BJ (cell line): ENCODE data around the gene DHCR24. TPM values are rescaled to one million over a fixed set of nuclear protein-coding genes. Genes with fewer than 3 reads are reported as not detected.

Experiments used
- CTCF ChIA-PET: fragments of 350-600 bp; formaldehyde crosslinking; extraction: SDS; loops from one replicate; lab custom pipeline; 2021; ENCODE audit warnings: antibody characterized with exemption, inconsistent platforms; lab: Yijun Ruan, JAX
- POLR2A ChIA-PET: fragments of 300-600 bp; sonication (Branson Sonifier 250); formaldehyde crosslinking; extraction: SDS; loops from one replicate; lab custom pipeline; 2021; ENCODE audit warnings: antibody characterized with exemption; lab: Charles Lee
- DNase-seq: peaks from one replicate; pipeline ENCODE4 v3.0.0-alpha.2; 2011; ENCODE audit warnings: low read depth
- H3K27me3 ChIP-seq: 2 replicates; pipeline ENCODE4 v1.6.0; 2011; ENCODE audit warnings: low read length; ENCODE audit not compliant: control insufficient read depth, insufficient read depth
- H3K36me3 ChIP-seq: 2 replicates; pipeline ENCODE4 v1.5.1; 2011; ENCODE audit warnings: low read length; ENCODE audit not compliant: control insufficient read depth, insufficient read depth
- H3K4me3 ChIP-seq: 2 replicates; pipeline ENCODE4 v1.5.1; 2011; ENCODE audit warnings: low read depth, mild to moderate bottlenecking, control low read depth, low read length
- polyA plus RNA-seq: library from polyadenylated mRNA; depleted of rRNA; stranded (reverse); fragments of >200 nt; gene quantifications from 2 replicates; pipeline ENCODE4 v1.2.3, GENCODE V29; 2011; rRNA removed
- TF ChIP-seq, protein P1 (sequence below): IDR thresholded peaks from 2 replicates; pipeline ENCODE4 v1.5.1; 2011; ENCODE audit warnings: low read depth, mild to moderate bottlenecking, control low read depth, inconsistent platforms, low read length, moderate library complexity; ENCODE audit not compliant: insufficient read depth

The DHCR24 gene
- polyA plus RNA-seq, 1 experiment: 75.0 TPM

DNA sequence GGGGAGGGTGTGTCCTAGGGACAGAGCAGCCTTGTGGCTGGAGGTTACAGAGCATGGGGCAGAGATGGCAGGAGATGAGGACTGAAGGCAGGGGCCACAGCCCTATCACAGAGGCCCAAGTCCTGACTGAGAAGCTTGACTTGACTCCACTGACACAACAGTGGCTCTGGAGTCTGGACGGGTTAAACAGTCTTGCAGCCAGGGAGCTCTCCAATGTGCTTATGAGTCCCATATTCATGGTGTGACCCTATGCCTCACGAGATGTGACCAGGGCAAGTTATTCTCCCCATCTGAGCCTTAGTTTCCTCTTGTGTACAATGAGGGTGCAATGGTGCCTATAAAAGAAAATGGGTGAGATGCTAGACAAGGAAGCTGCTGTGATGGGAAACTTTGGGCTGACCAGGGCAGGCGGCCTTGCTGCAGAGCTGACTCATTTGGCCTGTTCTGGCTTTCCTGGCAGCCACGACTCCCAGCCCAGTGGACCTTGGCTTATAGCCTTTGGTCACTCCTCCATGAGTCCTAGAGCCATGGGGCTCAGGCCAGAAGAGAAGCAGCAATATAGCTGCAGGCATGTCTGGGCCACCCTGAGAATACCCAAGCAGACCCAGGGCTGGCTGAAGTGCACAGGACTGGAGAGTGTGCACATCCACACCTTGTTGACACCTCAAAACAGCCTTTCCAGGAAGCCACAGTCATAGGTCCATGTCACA, 83.1 kb downstream of the DHCR24 start:
- TF ChIP-seq, protein P1, sequence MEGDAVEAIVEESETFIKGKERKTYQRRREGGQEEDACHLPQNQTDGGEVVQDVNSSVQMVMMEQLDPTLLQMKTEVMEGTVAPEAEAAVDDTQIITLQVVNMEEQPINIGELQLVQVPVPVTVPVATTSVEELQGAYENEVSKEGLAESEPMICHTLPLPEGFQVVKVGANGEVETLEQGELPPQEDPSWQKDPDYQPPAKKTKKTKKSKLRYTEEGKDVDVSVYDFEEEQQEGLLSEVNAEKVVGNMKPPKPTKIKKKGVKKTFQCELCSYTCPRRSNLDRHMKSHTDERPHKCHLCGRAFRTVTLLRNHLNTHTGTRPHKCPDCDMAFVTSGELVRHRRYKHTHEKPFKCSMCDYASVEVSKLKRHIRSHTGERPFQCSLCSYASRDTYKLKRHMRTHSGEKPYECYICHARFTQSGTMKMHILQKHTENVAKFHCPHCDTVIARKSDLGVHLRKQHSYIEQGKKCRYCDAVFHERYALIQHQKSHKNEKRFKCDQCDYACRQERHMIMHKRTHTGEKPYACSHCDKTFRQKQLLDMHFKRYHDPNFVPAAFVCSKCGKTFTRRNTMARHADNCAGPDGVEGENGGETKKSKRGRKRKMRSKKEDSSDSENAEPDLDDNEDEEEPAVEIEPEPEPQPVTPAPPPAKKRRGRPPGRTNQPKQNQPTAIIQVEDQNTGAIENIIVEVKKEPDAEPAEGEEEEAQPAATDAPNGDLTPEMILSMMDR: no peak
- Histone ChIP-seq H3K36me3 (no peaks in the 10 kb centered on the region), H3K27me3 (peaks cover 25% of the 10 kb centered on the region), H3K4me3 (no peak overlapping the region)
- POLR2A ChIA-PET: no interaction called here
- DNase-seq: no peak
- CTCF ChIA-PET: interaction anchor here (1.5 to 2.0 kb wide), 3 partner anchors 7 to 218 kb away, joined by 4 to 6 read pairs (median 4); no protein-coding TSS in a partner anchor

DNA sequence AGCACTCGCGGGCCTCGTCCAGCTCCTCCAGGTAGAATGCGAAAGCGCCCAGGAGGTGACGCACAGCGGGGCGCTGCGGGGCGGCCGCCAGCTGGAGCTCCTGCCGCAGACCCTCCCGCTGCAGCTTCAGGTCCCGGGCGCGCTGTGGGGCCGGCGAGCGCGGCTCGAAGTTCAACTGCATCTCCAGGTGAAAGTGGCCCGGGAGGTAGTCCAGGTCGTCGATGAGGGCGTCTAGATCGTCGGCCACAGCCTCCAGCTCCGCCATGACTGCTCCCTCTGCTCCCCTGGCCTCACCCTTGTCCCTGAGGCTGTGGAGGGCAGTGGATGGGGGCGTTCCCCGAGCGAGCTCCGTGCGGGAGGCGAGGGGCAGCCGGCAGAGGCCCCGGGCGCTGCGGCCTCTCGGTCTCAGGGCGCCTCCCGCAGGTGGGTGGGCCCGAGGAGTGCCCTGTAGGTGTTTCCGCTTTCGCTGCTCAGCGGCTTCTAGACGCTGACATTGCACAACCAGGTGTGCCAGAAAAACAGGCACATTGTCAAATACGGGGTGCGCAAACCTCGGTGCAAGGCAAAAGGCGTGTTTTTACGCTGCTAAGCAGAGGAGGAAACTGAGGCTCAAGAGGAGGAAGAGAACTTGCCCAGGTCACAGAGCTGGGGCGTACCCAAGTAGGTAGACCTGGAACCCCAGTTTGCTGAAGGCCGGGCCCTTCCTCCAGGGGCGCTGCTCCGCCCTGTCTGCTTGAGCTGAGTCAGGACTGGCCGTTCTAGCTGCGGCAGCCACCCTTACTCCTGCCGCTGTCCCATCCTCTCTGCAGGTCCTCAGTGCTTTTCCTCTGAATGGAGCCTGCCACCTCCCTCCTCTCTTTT, 85.9 kb downstream of the DHCR24 start, which contains the start of gene TTC22:
TTC22 (minus strand) TSS at position 425 of the 861 bp plus-strand sequence; CDS start at position 265, 160 bp downstream.
- CTCF ChIA-PET: interaction anchor here (0.5 to 2.5 kb wide), 8 partner anchors 8 to 144 kb away, joined by 3 to 12 read pairs (median 3); no protein-coding TSS in a partner anchor
- no peak for DNase-seq
- TF ChIP-seq, protein P1: peak; percentile 48

DNA sequence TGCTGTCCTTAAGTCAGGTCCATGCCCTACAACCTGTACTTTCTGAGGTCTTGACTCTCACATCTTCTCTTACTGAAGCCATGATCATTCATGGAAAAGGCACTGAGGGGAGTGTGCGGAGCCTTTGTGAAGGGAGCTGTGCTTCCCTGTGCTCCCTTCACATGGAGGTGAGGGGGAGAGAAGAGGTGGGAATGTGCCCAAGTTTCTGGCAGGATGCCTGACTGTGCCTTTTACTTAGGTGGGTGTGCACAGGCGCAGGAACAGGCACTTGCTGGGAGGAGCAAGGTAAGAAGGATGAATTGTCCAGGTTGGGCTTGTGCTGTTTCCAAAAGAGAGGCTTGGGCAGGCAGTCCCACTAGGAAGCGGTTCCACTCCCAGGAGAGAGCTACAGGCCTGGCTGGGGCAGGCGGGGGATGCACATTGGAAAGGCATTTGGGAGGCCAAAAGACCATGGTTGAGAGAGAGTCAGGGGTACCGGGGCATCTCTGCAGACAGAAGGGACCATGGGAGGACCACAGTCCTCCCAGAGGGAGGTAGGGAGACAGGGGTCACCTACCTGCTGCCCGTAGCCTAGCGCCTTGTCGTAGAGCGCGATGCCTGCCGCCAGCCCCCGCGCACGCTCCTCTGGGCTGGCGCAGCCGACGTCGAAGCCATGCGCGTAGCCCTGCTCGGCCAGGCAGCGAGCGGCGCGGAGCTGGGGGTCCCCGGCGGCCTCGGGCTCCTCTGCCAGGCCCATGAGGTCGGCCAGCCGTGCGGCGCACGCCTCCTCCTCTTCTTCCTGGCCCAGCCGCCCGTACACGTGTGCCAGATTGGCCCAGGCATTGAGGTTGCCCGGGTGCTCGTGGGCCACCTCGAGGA, 86.7 kb downstream of the DHCR24 start:
- ChIA-PET POLR2A (no interaction called here), CTCF (interaction anchor here (0.5 to 2.5 kb wide), 5 partner anchors 8 to 128 kb away, joined by 3 to 12 read pairs (median 3); no protein-coding TSS in a partner anchor)
- no peak for DNase-seq
- Histone ChIP-seq H3K36me3 (no peaks in the 10 kb centered on the region), H3K4me3 (no peak overlapping the region), H3K27me3 (peaks cover 31% of the 10 kb centered on the region)
- TF ChIP-seq, protein P1: no peak

More for the DNA sequence above, 85.9 kb downstream of the DHCR24 start, which contains the start of gene TTC22:
- Histone ChIP-seq H3K36me3 (no peaks in the 10 kb centered on the region), H3K4me3 (no peak within 1 kb of the TSS), H3K27me3 (peaks cover 31% of the 10 kb centered on the region)
- POLR2A ChIA-PET: no interaction called here

Other genes starting within 250 kb of the DHCR24 start
- 0.05 and 0.10 TPM in 2 replicates for gene MROH7, start 245.4 kb downstream of the DHCR24 start, polyA plus RNA-seq
- gene TTC4, start 171.3 kb downstream of the DHCR24 start, polyA plus RNA-seq: 20.5 and 23.2 TPM in 2 replicates
- gene PARS2, start 122.7 kb downstream of the DHCR24 start, polyA plus RNA-seq: 3.7 and 3.9 TPM in 2 replicates
- gene TTC22, start 85.9 kb downstream of the DHCR24 start, polyA plus RNA-seq: not detected in 2 replicates
- not detected in 2 replicates for gene TMEM61, start 93.4 kb upstream of the DHCR24 start, polyA plus RNA-seq
- gene BSND, start 111.7 kb upstream of the DHCR24 start, polyA plus RNA-seq: not detected in 2 replicates
- gene PCSK9, start 152.4 kb upstream of the DHCR24 start, polyA plus RNA-seq: 0.07 and 0.11 TPM in 2 replicates